H9 (cell line): ENCODE results near the gene PRKD2. TPM values are rescaled to one million over a fixed set of nuclear protein-coding genes. Genes with fewer than 3 reads are reported as not detected.

Source experiments
- DNase-seq: peaks from one replicate; pipeline ENCODE4 v3.0.0-alpha.2; 2017
- H2AFZ ChIP-seq: one replicate; pipeline ENCODE4 v1.6.1; 2013; ENCODE audit warnings: mild to moderate bottlenecking, low read length, control low read depth, moderate library complexity
- H2AK5ac ChIP-seq: 2 replicates; pipeline ENCODE4 v1.6.1; 2013; ENCODE audit warnings: low read length, control low read depth, mixed read lengths; ENCODE audit not compliant: insufficient read length
- H2BK120ac ChIP-seq: one replicate; pipeline ENCODE4 v1.6.1; 2013; ENCODE audit warnings: low read depth, mild to moderate bottlenecking, low read length, control low read depth, inconsistent platforms; ENCODE audit not compliant: poor library complexity, severe bottlenecking
- H2BK12ac ChIP-seq: 2 replicates; pipeline ENCODE4 v1.6.1; 2013; ENCODE audit warnings: low read length, control low read depth, mixed read lengths, low read depth; ENCODE audit not compliant: insufficient read length
- H2BK15ac ChIP-seq: 2 replicates; pipeline ENCODE4 v1.6.1; 2013; ENCODE audit warnings: low read depth, low read length, control low read depth
- H2BK20ac ChIP-seq: one replicate; pipeline ENCODE4 v1.6.1; 2013; ENCODE audit warnings: low read depth, mild to moderate bottlenecking, low read length, control low read depth, inconsistent platforms; ENCODE audit not compliant: poor library complexity, severe bottlenecking
- H2BK5ac ChIP-seq: 2 replicates; pipeline ENCODE4 v1.6.1; 2013; ENCODE audit warnings: low read length, control low read depth, mixed read lengths; ENCODE audit not compliant: insufficient read length
- H3K14ac ChIP-seq: 2 replicates; pipeline ENCODE4 v1.6.1; 2013; ENCODE audit warnings: low read length, control low read depth; ENCODE audit not compliant: insufficient read depth
- H3K18ac ChIP-seq: 2 replicates; pipeline ENCODE4 v1.6.1; 2013; ENCODE audit warnings: low read depth, mild to moderate bottlenecking, mixed read lengths, low read length, control low read depth; ENCODE audit not compliant: insufficient read length
- H3K23ac ChIP-seq: 2 replicates; pipeline ENCODE4 v1.6.1; 2013; ENCODE audit warnings: low read length, control low read depth, mixed read lengths, low read depth; ENCODE audit not compliant: insufficient read length
- H3K23me2 ChIP-seq: 2 replicates; pipeline ENCODE4 v1.6.1; 2013; ENCODE audit warnings: low read depth, mild to moderate bottlenecking, mixed read lengths, low read length, control low read depth; ENCODE audit not compliant: insufficient read length, poor library complexity, severe bottlenecking
- H3K27ac ChIP-seq: 2 replicates; pipeline ENCODE4 v1.5.1; 2013; ENCODE audit warnings: low read length, control low read depth, mixed read lengths, low read depth; ENCODE audit not compliant: insufficient read length
- H3K27me3 ChIP-seq: 2 replicates; pipeline ENCODE4 v1.6.1; 2013; ENCODE audit warnings: low read length, control low read depth, inconsistent platforms; ENCODE audit not compliant: insufficient read depth
- H3K4ac ChIP-seq: 2 replicates; pipeline ENCODE4 v1.6.1; 2013; ENCODE audit warnings: low read depth, mild to moderate bottlenecking, control low read depth, inconsistent platforms, low read length, moderate library complexity
- H3K4me1 ChIP-seq: 2 replicates; pipeline ENCODE4 v1.6.1; 2013; ENCODE audit warnings: low read length, control low read depth, inconsistent platforms; ENCODE audit not compliant: insufficient read depth
- H3K4me2 ChIP-seq: 2 replicates; pipeline ENCODE4 v1.6.1; 2013; ENCODE audit warnings: low read length, control low read depth, mixed read lengths; ENCODE audit not compliant: insufficient read length, insufficient read depth
- H3K56ac ChIP-seq: 2 replicates; pipeline ENCODE4 v1.6.1; 2013; ENCODE audit warnings: low read depth, mild to moderate bottlenecking, mixed read lengths, low read length, control low read depth; ENCODE audit not compliant: insufficient read length
- H3K79me1 ChIP-seq: 2 replicates; pipeline ENCODE4 v1.6.1; 2013; ENCODE audit warnings: low read depth, mild to moderate bottlenecking, moderate library complexity, low read length, control low read depth, inconsistent platforms; ENCODE audit not compliant: insufficient read depth, poor library complexity, severe bottlenecking
- H3K79me2 ChIP-seq: 2 replicates; pipeline ENCODE4 v1.6.1; 2013; ENCODE audit warnings: low read length, control low read depth, inconsistent platforms; ENCODE audit not compliant: insufficient read depth
- H3K9ac ChIP-seq: 2 replicates; pipeline ENCODE4 v1.6.1; 2013; ENCODE audit warnings: low read length, control low read depth, mixed read lengths; ENCODE audit not compliant: insufficient read length; ENCODE audit errors: extremely low read depth
- H3K9me3 ChIP-seq: one replicate; pipeline ENCODE4 v1.6.1; 2013; ENCODE audit warnings: low read depth, low read length, inconsistent platforms; ENCODE audit not compliant: control insufficient read depth
- H3T11ph ChIP-seq: one replicate; pipeline ENCODE4 v1.6.1; 2013; ENCODE audit warnings: mild to moderate bottlenecking, low read length, control low read depth, inconsistent platforms
- H4K20me1 ChIP-seq: one replicate; pipeline ENCODE4 v1.6.1; 2013; ENCODE audit not compliant: control insufficient read depth, insufficient read length, insufficient read depth
- H4K5ac ChIP-seq: 2 replicates; pipeline ENCODE4 v1.6.1; 2013; ENCODE audit warnings: low read depth, mild to moderate bottlenecking, mixed read lengths, low read length, control low read depth; ENCODE audit not compliant: insufficient read length
- H4K8ac ChIP-seq: replicated peaks from 2 replicates; pipeline ENCODE4 v1.6.1; 2013; ENCODE audit warnings: low read length, control low read depth, mixed read lengths, low read depth; ENCODE audit not compliant: insufficient read length
- H4K91ac ChIP-seq: 2 replicates; pipeline ENCODE4 v1.6.1; 2013; ENCODE audit warnings: low read depth, mild to moderate bottlenecking, moderate library complexity, mixed read lengths, low read length, control low read depth; ENCODE audit not compliant: insufficient read length
- H3K27ac Mint-ChIP-seq, 3 experiments: 2 replicates in 2 of 3; 3 replicates in 1 of 3; pipeline ENCODE4 v1.8.0; 2020 to 2021; ENCODE audit warnings: mixed read lengths in 3 of 3, mild to moderate bottlenecking in 1 of 3, moderate library complexity in 1 of 3
- H3K27me3 Mint-ChIP-seq: 2 replicates; pipeline ENCODE4 v1.8.0; 2021; ENCODE audit warnings: low read depth, mild to moderate bottlenecking, moderate library complexity, mixed read lengths
- H3K36me3 Mint-ChIP-seq, 3 experiments: 2 replicates in 2 of 3; 3 replicates in 1 of 3; pipeline ENCODE4 v1.8.0; 2020 to 2021; ENCODE audit warnings: low read depth in 3 of 3, mixed read lengths in 3 of 3; ENCODE audit not compliant: insufficient read depth in 1 of 3
- H3K4me1 Mint-ChIP-seq, 2 experiments: 2 replicates each; pipeline ENCODE4 v1.8.0; 2020; ENCODE audit warnings: mixed read lengths in 2 of 2
- H3K4me3 Mint-ChIP-seq, 2 experiments: 2 replicates in 1 of 2; 3 replicates in 1 of 2; pipeline ENCODE4 v1.8.0; 2020 to 2021; ENCODE audit warnings: mild to moderate bottlenecking in 2 of 2, mixed read lengths in 2 of 2, moderate library complexity in 1 of 2
- H3K9me3 Mint-ChIP-seq, 2 experiments: 2 replicates in 1 of 2; 3 replicates in 1 of 2; pipeline ENCODE4 v1.8.0; 2020; ENCODE audit warnings: mild to moderate bottlenecking in 2 of 2, mixed read lengths in 2 of 2, moderate library complexity in 1 of 2
- WGBS: extraction: QIAGEN DNeasy Blood & Tissue Kit; methylation state at CpG from one replicate; pipeline ENCODE4 v1.1.7; 2013; ENCODE audit warnings: missing lambda C conversion rate, low lambda C conversion rate, mixed read lengths; ENCODE audit not compliant: insufficient read length; ENCODE audit errors: extremely low coverage; 5-methylcytosine and 5-hydroxymethylcytosine counted together
- total RNA-seq: library from RNA; stranded (reverse); gene quantifications from 2 replicates; pipeline ENCODE4 v1.2.1, GENCODE V29; 2021
- TF ChIP-seq, protein P1 (sequence below): fragments of 200-600 bp; sonication (generic); conservative IDR thresholded peaks from 3 replicates; pipeline ENCODE4 v1.8.0; 2021; ENCODE audit warnings: antibody characterized with exemption, mild to moderate bottlenecking

The PRKD2 gene
- total RNA-seq, 1 experiment from 2014 or later, result 60.7 TPM

DNA sequence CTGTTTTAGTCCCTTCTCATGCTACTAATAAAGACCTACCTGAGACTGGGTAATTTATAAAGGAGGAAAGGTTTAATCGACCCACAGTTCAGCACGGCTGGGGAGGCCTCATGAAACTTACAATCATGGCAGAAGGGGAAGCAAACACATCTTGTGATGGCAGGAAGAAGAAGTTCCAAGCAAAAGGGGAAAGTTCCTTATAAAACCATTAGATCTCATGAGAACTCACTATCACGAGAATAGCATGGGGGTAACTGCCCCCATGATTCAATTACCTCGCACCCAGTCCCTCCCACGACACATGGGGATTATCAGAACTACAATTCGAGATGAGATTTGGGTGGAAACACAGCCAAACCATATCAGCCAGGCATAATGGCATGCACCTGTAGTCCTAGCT, 42.3 kb upstream of the PRKD2 start:
- H3K4me2 ChIP-seq, result no peak overlapping the region
- no peak overlapping the region for H3K56ac ChIP-seq
- no peak overlapping the region for H2BK15ac ChIP-seq
- H3K23ac ChIP-seq, result no peak overlapping the region
- no peaks in the 10 kb centered on the region for H3K79me2 ChIP-seq
- H3K27ac ChIP-seq, result no peak overlapping the region
- WGBS, result no CpG with 5 or more reads among the region's 6 CpGs
- H4K8ac ChIP-seq, result no peak overlapping the region
- H2BK120ac ChIP-seq, result no peak overlapping the region
- H2BK12ac ChIP-seq, result no peak overlapping the region
- H3K14ac ChIP-seq, result no peak overlapping the region
- no peaks in the 10 kb centered on the region for H3K9me3 Mint-ChIP-seq
- H3K9me3 ChIP-seq, result no peaks in the 10 kb centered on the region
- H3K18ac ChIP-seq, result no peak overlapping the region
- H3K27me3 Mint-ChIP-seq, result no peaks in the 10 kb centered on the region
- H3K23me2 ChIP-seq, result no peaks in the 10 kb centered on the region
- H2AK5ac ChIP-seq, result no peak overlapping the region
- H3K4me3 Mint-ChIP-seq, result no peak overlapping the region
- H3K4me1 ChIP-seq, result no peaks in the 10 kb centered on the region
- no peak overlapping the region for H2AFZ ChIP-seq
- no peaks in the 10 kb centered on the region for H4K20me1 ChIP-seq
- TF ChIP-seq, protein P1, sequence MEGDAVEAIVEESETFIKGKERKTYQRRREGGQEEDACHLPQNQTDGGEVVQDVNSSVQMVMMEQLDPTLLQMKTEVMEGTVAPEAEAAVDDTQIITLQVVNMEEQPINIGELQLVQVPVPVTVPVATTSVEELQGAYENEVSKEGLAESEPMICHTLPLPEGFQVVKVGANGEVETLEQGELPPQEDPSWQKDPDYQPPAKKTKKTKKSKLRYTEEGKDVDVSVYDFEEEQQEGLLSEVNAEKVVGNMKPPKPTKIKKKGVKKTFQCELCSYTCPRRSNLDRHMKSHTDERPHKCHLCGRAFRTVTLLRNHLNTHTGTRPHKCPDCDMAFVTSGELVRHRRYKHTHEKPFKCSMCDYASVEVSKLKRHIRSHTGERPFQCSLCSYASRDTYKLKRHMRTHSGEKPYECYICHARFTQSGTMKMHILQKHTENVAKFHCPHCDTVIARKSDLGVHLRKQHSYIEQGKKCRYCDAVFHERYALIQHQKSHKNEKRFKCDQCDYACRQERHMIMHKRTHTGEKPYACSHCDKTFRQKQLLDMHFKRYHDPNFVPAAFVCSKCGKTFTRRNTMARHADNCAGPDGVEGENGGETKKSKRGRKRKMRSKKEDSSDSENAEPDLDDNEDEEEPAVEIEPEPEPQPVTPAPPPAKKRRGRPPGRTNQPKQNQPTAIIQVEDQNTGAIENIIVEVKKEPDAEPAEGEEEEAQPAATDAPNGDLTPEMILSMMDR, result no peak
- no peaks in the 10 kb centered on the region for H3K79me1 ChIP-seq
- H3T11ph ChIP-seq, result no peak overlapping the region
- H3K4ac ChIP-seq, result no peak overlapping the region
- H3K4me1 Mint-ChIP-seq, result peaks cover 4 to 11% of the 10 kb centered on the region in 2 experiments; a peak in 3 of 4 replicates
- H3K27me3 ChIP-seq, result no peaks in the 10 kb centered on the region
- no peak overlapping the region for H4K91ac ChIP-seq
- no peak overlapping the region for H3K9ac ChIP-seq
- H3K27ac Mint-ChIP-seq, result peak overlapping the region in 1 of 3 experiments; percentile 33; a peak in 1 of 7 replicates
- no peak for DNase-seq
- H3K36me3 Mint-ChIP-seq, result peaks cover 0 to 22% (median 14%) of the 10 kb centered on the region in 3 experiments; a peak in 6 of 7 replicates
- no peak overlapping the region for H4K5ac ChIP-seq
- H2BK5ac ChIP-seq, result no peak overlapping the region
- H2BK20ac ChIP-seq, result no peak overlapping the region
